K562 (cell line): ENCODE data around the gene LGALS7. TPM values are rescaled to one million over a fixed set of nuclear protein-coding genes. Genes with fewer than 3 reads are reported as not detected.

Experiments used
- ATAC-seq: fragments of 200-7000 bp; cut with Tn5 transposase; 3 replicates; pipeline ENCODE4 v1.9.1; 2020; ENCODE audit warnings: moderate library complexity
- BruUV-seq: library from RNA; stranded (reverse); fragments of 400-500 nt; replicated peaks from 2 replicates; lab custom pipeline; 2021; lab: Mats Ljungman, UMichigan
- CTCF ChIA-PET: fragments of 300-600 bp; formaldehyde crosslinking; extraction: SDS; loops from one replicate; lab custom pipeline; 2021; ENCODE audit warnings: low intra/inter-chr PET ratio; lab: Yijun Ruan, JAX
- POLR2A ChIA-PET: fragments of 300-600, 350-650 bp; sonication (Branson Sonifier 250); formaldehyde crosslinking; extraction: SDS; loops from one replicate; lab custom pipeline; 2021; ENCODE audit warnings: antibody characterized with exemption, inconsistent platforms; lab: Yijun Ruan, JAX
- DNase-seq, 4 experiments: peaks; one replicate each; pipeline versions ENCODE4 v3.0.0 to v3.0.0-alpha.2; 2011 to 2018; ENCODE audit warnings: low spot score in 3 of 4, mixed read lengths in 3 of 4; ENCODE audit errors: extremely low read depth in 1 of 4
- FAIRE-seq: peaks from 2 replicates; lab custom pipeline; 2011; peaks lifted over from hg19 to GRCh38; lab: Jason Lieb, UNC
- H2AFZ ChIP-seq: 2 replicates; pipeline ENCODE4 v1.6.0; 2011; ENCODE audit warnings: low read depth, low read length, control low read depth, inconsistent platforms
- H3K27ac ChIP-seq: fragments of 200-600 bp; 3 replicates; pipeline ENCODE4 v1.8.0; 2011; ENCODE audit warnings: low read depth, mild to moderate bottlenecking, control low read depth, inconsistent platforms, low read length, moderate library complexity, mixed read lengths; ENCODE audit errors: extremely low read depth
- H3K27me3 ChIP-seq, 2 experiments: fragments of 300-600 bp in 1 of 2; 2 replicates in 1 of 2; 3 replicates in 1 of 2; pipeline versions ENCODE4 v1.6.0 to v1.8.0; 2011; ENCODE audit warnings: inconsistent platforms in 2 of 2, low read length in 2 of 2, mild to moderate bottlenecking in 1 of 2, mixed read lengths in 1 of 2, moderate library complexity in 1 of 2; ENCODE audit not compliant: control insufficient read depth in 2 of 2, insufficient read depth in 2 of 2
- H3K36me3 ChIP-seq: fragments of 300-600 bp; 3 replicates; pipeline ENCODE4 v1.8.0; 2011; ENCODE audit warnings: mild to moderate bottlenecking, low read length, inconsistent platforms; ENCODE audit not compliant: control insufficient read depth, insufficient read depth
- H3K4me1 ChIP-seq, 2 experiments: fragments of 200-600 bp in 1 of 2; replicated peaks in 1 of 2; 2 replicates in 1 of 2; 3 replicates in 1 of 2; pipeline versions ENCODE4 v1.5.1 to v1.8.0; 2011; ENCODE audit warnings: inconsistent platforms in 2 of 2, low read length in 2 of 2, mild to moderate bottlenecking in 1 of 2, mixed read lengths in 1 of 2, moderate library complexity in 1 of 2; ENCODE audit not compliant: control insufficient read depth in 2 of 2, insufficient read depth in 2 of 2
- H3K4me2 ChIP-seq: 2 replicates; pipeline ENCODE4 v1.6.1; 2011; ENCODE audit warnings: low read length, control low read depth, inconsistent platforms, mixed read lengths; ENCODE audit not compliant: insufficient read depth
- H3K4me3 ChIP-seq: fragments of 200-600 bp; sonication (generic), shearing (Covaris generic); 2 replicates; pipeline ENCODE4 v1.5.1; 2016; ENCODE audit warnings: control low read depth, inconsistent platforms
- H3K79me2 ChIP-seq: fragments of 200-600 bp; 3 replicates; pipeline ENCODE4 v1.8.0; 2011; ENCODE audit warnings: low read length, inconsistent platforms; ENCODE audit not compliant: control insufficient read depth, insufficient read depth
- H3K9ac ChIP-seq, 2 experiments: 2 replicates each; pipeline versions ENCODE4 v1.6.0 to v1.6.1; 2011; ENCODE audit warnings: low read depth in 2 of 2, low read length in 2 of 2, control low read depth in 1 of 2, inconsistent platforms in 1 of 2, mild to moderate bottlenecking in 1 of 2, mixed read lengths in 1 of 2; ENCODE audit not compliant: insufficient read depth in 1 of 2
- H3K9me1 ChIP-seq: one replicate; pipeline ENCODE4 v1.6.0; 2011; ENCODE audit warnings: inconsistent platforms, mild to moderate bottlenecking, low read length, moderate library complexity; ENCODE audit not compliant: control insufficient read depth, insufficient read depth
- H3K9me3 ChIP-seq: replicated peaks from 2 replicates; pipeline ENCODE4 v1.5.1; 2011; ENCODE audit warnings: low read depth, low read length, inconsistent platforms; ENCODE audit not compliant: control insufficient read depth, insufficient read depth
- H4K20me1 ChIP-seq: replicated peaks from 2 replicates; pipeline ENCODE4 v1.6.1; 2011; ENCODE audit warnings: low read length, inconsistent platforms, mixed read lengths; ENCODE audit not compliant: control insufficient read depth, insufficient read depth
- DACH1 ChIP-seq: fragments of 450-650 bp; IDR thresholded peaks from 2 replicates; pipeline ENCODE4 v1.6.1; 2018; ENCODE audit not compliant: partially characterized antibody
- DDX20 ChIP-seq: fragments of 450-650 bp; IDR thresholded peaks from 2 replicates; pipeline ENCODE4 v1.6.1; 2016; ENCODE audit warnings: missing genetic modification characterization, low read depth, mild to moderate bottlenecking, missing compliant biosample characterization, moderate library complexity
- ELF1 ChIP-seq: fragments of 200-800 bp; sonication (Bioruptor generic); IDR thresholded peaks from 2 replicates; pipeline ENCODE4 v1.6.1; 2016; ENCODE audit warnings: missing genetic modification characterization, missing compliant biosample characterization
- PTBP1 ChIP-seq: fragments of 200-400 bp; formaldehyde crosslinking; IDR thresholded peaks from 2 replicates; pipeline ENCODE4 v1.6.1; 2017; ENCODE audit warnings: low read depth, low read length
- TEAD4 ChIP-seq, 2 experiments: sonication (generic) in 1 of 2; formaldehyde crosslinking in 1 of 2; IDR thresholded peaks; 2 replicates each; pipeline versions ENCODE4 v1.6.1 to v1.8.0; 2012 to 2022; ENCODE audit warnings: borderline replicate concordance in 1 of 2, inconsistent platforms in 1 of 2, low read length in 1 of 2, mild to moderate bottlenecking in 1 of 2, missing genetic modification reagents in 1 of 2
- TRIM24 ChIP-seq, 2 experiments: fragments of 450-650 bp; IDR thresholded peaks; 2 replicates each; pipeline ENCODE4 v1.6.1; 2016
- WGBS: fragments of 100-300 bp; shearing (Covaris generic); methylation state at CpG from one replicate; pipeline ENCODE4 v1.1.6; 2016; ENCODE audit warnings: low coverage, mixed read lengths; ENCODE audit not compliant: insufficient coverage; ENCODE audit errors: missing lambda C conversion rate; 5-methylcytosine and 5-hydroxymethylcytosine counted together
- in situ Hi-C: fragments of 300-500 bp; cut with MboI; formaldehyde crosslinking; loops from 4 replicates; pipeline ENCODE4 v1.15.0; 2018; ENCODE audit warnings: inconsistent platforms, mixed read lengths
- intact Hi-C: fragments of 100-400 bp; cut with micrococcal nuclease; formaldehyde crosslinking; loops from 2 replicates; pipeline ENCODE4 v1.14.2; 2022
- polyA plus RNA-seq, 8 experiments: library from polyadenylated mRNA; depleted of rRNA in 4 of 8; stranded (reverse) in 5 of 8; unstranded in 3 of 8; fragments of >200 nt; fragmentation: Nextera tagmentation in 2 of 8; fragmentation: Illumina TruSeq in 1 of 8; extraction: Ambion mirVana in 2 of 8; extraction: Trizol in 1 of 8; gene quantifications; 2 replicates each; pipeline versions ENCODE4 v1.2.1 to v1.2.3, GENCODE V29; 2011 to 2014; ENCODE audit warnings: inconsistent platforms in 1 of 8, missing spikeins in 1 of 8
- total RNA-seq, 7 experiments: library from RNA; depleted of rRNA in 6 of 7; stranded (reverse); fragments of >200 nt in 6 of 7; fragmentation: Illumina TruSeq in 2 of 7; extraction: Trizol in 2 of 7; gene quantifications; 2 replicates each; pipeline versions ENCODE4 v1.2.1 to v1.2.3, GENCODE V29; 2011 to 2021; ENCODE audit warnings: low replicate concordance in 1 of 7
- TF ChIP-seq, protein P1 (sequence below): fragments of 450-650 bp; formaldehyde crosslinking; IDR thresholded peaks from 2 replicates; pipeline ENCODE4 v1.4.0; 2022; ENCODE audit warnings: missing genetic modification characterization
- TF ChIP-seq, protein P2 (sequence below): fragments of 450-650 bp; IDR thresholded peaks from 2 replicates; pipeline ENCODE4 v1.6.1; 2016; ENCODE audit warnings: low read depth, mild to moderate bottlenecking, moderate library complexity
- TF ChIP-seq, protein P3 (sequence below): sonication (generic); formaldehyde crosslinking; IDR thresholded peaks from 2 replicates; pipeline ENCODE4 v1.8.1; 2023; ENCODE audit warnings: mild to moderate bottlenecking, missing genetic modification reagents

LGALS7 gene
- total and polyA plus RNA-seq, 9 of the 15 experiments (the other 6 are each of a cell fraction or from before 2014, with no cell fraction given): not detected

GRCh38 chr19:38742296-38742695, 31.0 kb downstream of the LGALS7 start (continued):
- TF ChIP-seq, protein P1, sequence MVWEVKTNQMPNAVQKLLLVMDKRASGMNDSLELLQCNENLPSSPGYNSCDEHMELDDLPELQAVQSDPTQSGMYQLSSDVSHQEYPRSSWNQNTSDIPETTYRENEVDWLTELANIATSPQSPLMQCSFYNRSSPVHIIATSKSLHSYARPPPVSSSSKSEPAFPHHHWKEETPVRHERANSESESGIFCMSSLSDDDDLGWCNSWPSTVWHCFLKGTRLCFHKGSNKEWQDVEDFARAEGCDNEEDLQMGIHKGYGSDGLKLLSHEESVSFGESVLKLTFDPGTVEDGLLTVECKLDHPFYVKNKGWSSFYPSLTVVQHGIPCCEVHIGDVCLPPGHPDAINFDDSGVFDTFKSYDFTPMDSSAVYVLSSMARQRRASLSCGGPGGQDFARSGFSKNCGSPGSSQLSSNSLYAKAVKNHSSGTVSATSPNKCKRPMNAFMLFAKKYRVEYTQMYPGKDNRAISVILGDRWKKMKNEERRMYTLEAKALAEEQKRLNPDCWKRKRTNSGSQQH (CRISPR knock-in tag): no peak
- no peak for TF ChIP-seq TEAD4 (IDR thresholded peaks at IDR 0.05; ENCODE audit: low read length)
- TF ChIP-seq TEAD4 (CRISPR knock-in tag; IDR thresholded peaks at IDR 0.05; ENCODE audit: borderline replicate concordance): no peak
- no peak for TF ChIP-seq ELF1 (tag)
- TF ChIP-seq, protein P2, sequence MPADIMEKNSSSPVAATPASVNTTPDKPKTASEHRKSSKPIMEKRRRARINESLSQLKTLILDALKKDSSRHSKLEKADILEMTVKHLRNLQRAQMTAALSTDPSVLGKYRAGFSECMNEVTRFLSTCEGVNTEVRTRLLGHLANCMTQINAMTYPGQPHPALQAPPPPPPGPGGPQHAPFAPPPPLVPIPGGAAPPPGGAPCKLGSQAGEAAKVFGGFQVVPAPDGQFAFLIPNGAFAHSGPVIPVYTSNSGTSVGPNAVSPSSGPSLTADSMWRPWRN: no peak
- TF ChIP-seq PTBP1: no peak
- TF ChIP-seq DACH1: no peak

DNA sequence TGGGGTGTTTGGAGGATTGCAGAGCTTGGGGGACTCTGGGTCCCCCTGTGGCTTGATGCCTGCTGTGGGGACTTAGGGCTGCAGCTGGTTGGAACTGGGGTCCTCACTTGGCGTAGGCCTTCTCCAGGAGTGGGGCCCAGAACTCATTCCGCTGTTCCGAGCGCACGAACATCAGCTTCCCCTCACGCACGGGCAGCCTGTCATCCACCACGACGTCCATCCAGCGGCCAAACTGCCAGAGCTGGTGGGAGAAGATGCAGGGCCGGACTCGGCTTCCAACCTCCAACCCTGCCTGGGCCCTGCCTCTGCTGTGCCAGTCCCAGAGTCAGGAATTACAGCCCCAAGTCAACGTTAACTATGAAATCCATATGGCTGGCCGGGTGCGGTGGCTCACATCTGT, 31.6 kb downstream of the LGALS7 start:
- Histone ChIP-seq H2AFZ (no peak overlapping the region), H3K9me3 (no peaks in the 10 kb centered on the region), H4K20me1 (no peaks in the 10 kb centered on the region), H3K9me1 (no peaks in the 10 kb centered on the region), H3K79me2 (peaks cover 8% of the 10 kb centered on the region; the same call in 1 of the 3 replicates), H3K4me1 (peaks cover 21 to 44% of the 10 kb centered on the region in 2 experiments), H3K4me2 (no peak overlapping the region), H3K9ac (peak overlapping the region in 1 of 2 experiments; percentile 24; a peak in 1 of 4 replicates), H3K4me3 (no peak overlapping the region), H3K36me3 (no peaks in the 10 kb centered on the region), H3K27me3 (no peaks in the 10 kb centered on the region), H3K27ac (no peak overlapping the region)
- in situ Hi-C loops: no loop called here
- BruUV-seq: no TSS peak
- DNase-seq (no peak), FAIRE-seq (no peak), ATAC-seq (no peak)
- 84% methylated on average over 15 of the region's 15 CpGs for WGBS
- no peak for TF ChIP-seq DDX20
- TF ChIP-seq TRIM24 (IDR thresholded peaks at IDR 0.05): no peak
- TF ChIP-seq, protein P3, sequence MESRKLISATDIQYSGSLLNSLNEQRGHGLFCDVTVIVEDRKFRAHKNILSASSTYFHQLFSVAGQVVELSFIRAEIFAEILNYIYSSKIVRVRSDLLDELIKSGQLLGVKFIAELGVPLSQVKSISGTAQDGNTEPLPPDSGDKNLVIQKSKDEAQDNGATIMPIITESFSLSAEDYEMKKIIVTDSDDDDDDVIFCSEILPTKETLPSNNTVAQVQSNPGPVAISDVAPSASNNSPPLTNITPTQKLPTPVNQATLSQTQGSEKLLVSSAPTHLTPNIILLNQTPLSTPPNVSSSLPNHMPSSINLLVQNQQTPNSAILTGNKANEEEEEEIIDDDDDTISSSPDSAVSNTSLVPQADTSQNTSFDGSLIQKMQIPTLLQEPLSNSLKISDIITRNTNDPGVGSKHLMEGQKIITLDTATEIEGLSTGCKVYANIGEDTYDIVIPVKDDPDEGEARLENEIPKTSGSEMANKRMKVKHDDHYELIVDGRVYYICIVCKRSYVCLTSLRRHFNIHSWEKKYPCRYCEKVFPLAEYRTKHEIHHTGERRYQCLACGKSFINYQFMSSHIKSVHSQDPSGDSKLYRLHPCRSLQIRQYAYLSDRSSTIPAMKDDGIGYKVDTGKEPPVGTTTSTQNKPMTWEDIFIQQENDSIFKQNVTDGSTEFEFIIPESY (CRISPR knock-in tag): peak; percentile 22; the same call in 1 of the 2 replicates
- ChIA-PET POLR2A (interaction anchor here (0.6 to 1.5 kb wide), 2 partner anchors 89 to 107 kb away, joined by 3 to 5 read pairs; no protein-coding TSS in a partner anchor), CTCF (no interaction called here)
- intact Hi-C loops: no loop called here
